ENCODE measurements around the gene SAP30BP. TPM values are rescaled to one million over a fixed set of nuclear protein-coding genes. Genes with fewer than 3 reads are reported as not detected.

SAP30BP gene
- total and polyA plus RNA-seq, 2 experiments from 2014 or later = 44.9 to 97.9 TPM

DNA sequence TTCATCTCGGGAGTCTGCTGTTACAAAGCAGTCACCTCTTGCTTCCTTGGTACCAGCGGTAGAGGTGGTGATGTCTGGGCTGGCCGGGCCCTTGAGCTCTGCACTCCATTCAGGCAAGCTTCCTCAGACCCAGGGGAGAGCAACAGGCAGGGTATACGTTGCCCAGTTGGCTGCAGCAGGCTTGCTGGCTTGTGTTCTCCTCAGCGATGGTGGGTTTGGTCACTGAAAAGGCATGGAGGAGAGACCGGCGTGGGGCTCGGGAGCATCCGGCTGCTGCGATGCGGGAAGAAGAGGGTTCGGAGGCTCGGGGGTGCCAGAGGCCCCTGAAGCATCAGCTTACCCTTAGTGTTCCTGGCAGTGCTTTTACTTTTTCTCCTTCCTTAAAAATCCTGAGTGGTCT, 25.8 kb downstream of the SAP30BP start:
- Histone ChIP-seq H3K79me2 (replicated peaks; ENCODE audit: insufficient read depth) (peaks cover 39% of the 10 kb centered on the region), H3K4me2 (no peak overlapping the region), H4K20me1 (replicated peaks; ENCODE audit: insufficient read depth) (peaks cover 10% of the 10 kb centered on the region), H3K9me2 (ENCODE audit: insufficient read depth) (no peaks in the 10 kb centered on the region), H3K4me3 (no peak overlapping the region), H3F3A (replicated peaks; ENCODE audit: low read depth) (no peaks in the 10 kb centered on the region), H3K27ac (ENCODE audit: low read depth) (no peak overlapping the region), H3K36me3 (ENCODE audit: insufficient read depth) (no peaks in the 10 kb centered on the region; the same call in 1 of the 2 replicates), H3K4me1 (ENCODE audit: insufficient read depth) (no peaks in the 10 kb centered on the region), H2AFZ (no peak overlapping the region), H3K27me3 (ENCODE audit: insufficient read depth) (no peaks in the 10 kb centered on the region)
- TF ChIP-seq, protein P1, sequence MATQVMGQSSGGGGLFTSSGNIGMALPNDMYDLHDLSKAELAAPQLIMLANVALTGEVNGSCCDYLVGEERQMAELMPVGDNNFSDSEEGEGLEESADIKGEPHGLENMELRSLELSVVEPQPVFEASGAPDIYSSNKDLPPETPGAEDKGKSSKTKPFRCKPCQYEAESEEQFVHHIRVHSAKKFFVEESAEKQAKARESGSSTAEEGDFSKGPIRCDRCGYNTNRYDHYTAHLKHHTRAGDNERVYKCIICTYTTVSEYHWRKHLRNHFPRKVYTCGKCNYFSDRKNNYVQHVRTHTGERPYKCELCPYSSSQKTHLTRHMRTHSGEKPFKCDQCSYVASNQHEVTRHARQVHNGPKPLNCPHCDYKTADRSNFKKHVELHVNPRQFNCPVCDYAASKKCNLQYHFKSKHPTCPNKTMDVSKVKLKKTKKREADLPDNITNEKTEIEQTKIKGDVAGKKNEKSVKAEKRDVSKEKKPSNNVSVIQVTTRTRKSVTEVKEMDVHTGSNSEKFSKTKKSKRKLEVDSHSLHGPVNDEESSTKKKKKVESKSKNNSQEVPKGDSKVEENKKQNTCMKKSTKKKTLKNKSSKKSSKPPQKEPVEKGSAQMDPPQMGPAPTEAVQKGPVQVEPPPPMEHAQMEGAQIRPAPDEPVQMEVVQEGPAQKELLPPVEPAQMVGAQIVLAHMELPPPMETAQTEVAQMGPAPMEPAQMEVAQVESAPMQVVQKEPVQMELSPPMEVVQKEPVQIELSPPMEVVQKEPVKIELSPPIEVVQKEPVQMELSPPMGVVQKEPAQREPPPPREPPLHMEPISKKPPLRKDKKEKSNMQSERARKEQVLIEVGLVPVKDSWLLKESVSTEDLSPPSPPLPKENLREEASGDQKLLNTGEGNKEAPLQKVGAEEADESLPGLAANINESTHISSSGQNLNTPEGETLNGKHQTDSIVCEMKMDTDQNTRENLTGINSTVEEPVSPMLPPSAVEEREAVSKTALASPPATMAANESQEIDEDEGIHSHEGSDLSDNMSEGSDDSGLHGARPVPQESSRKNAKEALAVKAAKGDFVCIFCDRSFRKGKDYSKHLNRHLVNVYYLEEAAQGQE (IDR thresholded peaks at IDR 0.05; ENCODE audit: unreplicated experiment) = no peak
- no peak for TF ChIP-seq ZNF114 (CRISPR knock-in tag; IDR thresholded peaks at IDR 0.05)
- TF ChIP-seq, protein P2, sequence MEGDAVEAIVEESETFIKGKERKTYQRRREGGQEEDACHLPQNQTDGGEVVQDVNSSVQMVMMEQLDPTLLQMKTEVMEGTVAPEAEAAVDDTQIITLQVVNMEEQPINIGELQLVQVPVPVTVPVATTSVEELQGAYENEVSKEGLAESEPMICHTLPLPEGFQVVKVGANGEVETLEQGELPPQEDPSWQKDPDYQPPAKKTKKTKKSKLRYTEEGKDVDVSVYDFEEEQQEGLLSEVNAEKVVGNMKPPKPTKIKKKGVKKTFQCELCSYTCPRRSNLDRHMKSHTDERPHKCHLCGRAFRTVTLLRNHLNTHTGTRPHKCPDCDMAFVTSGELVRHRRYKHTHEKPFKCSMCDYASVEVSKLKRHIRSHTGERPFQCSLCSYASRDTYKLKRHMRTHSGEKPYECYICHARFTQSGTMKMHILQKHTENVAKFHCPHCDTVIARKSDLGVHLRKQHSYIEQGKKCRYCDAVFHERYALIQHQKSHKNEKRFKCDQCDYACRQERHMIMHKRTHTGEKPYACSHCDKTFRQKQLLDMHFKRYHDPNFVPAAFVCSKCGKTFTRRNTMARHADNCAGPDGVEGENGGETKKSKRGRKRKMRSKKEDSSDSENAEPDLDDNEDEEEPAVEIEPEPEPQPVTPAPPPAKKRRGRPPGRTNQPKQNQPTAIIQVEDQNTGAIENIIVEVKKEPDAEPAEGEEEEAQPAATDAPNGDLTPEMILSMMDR (conservative IDR thresholded peaks at IDR 0.05; ENCODE audit: low read depth in 2 of 2) = no peak
- Mint-ChIP-seq H3K4me1 (peaks cover 24% of the 10 kb centered on the region), H3K9me3 (no peaks in the 10 kb centered on the region), H3K27me3 (ENCODE audit: insufficient read depth, low read depth, poor library complexity) (peaks cover 18% of the 10 kb centered on the region), H3K36me3 (ENCODE audit: low read depth) (peaks cover 21% of the 10 kb centered on the region), H3K4me3 (no peak overlapping the region), H3K27ac (no peak overlapping the region)
- DNase-seq (ENCODE audit: low spot score) = no peak
- ATAC-seq = no peak

DNA sequence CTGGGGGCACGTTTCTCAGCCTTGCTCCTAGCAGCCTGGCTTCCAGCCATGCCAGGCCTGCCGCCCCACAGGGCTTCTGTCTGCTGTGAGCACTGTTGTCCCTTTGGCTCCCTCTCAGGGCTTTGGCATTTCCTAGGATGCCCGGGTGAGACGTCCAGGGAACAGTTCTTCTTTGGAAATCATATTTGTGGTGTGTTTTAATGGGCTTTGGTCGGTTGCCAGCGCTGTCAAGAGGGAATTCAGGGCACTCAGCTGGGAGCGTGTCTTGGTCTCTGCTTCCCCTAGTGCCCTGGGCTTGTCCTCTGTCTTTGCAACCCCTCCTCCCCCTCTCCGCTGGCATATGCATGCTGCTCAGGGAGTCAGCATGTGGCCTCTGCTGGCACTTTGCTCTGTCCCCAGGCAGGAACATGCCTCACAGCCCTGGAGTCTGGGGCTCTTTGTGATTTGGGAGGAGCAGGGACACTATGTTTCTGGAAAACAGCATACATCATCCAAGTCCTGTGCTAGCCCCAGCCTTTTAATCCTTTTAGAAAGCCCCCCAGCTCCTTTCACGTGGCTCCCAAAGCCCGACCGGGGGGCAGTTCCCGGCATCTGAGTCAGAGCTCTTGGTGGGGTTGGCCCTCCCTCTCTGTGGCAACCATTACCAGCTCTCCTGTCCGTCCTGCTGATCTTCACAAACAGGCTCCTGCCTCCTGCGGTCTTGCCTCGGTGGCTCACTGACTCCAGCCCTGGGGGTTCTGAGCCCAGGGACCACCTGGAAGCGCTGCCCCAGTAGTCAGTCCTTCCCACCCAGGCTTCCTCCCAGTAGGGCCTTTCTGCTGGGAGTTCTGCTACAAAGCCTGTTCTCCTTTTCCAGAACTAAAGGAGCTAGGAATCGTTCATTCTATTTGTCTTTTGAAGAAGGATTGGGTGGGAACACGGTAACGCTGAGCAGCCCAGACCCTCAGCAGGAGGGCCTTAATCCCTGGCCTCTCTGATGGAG, 26.7 kb downstream of the SAP30BP start:
- H3K36me3 ChIP-seq (ENCODE audit: insufficient read depth) = no peaks in the 10 kb centered on the region; the same call in 1 of the 2 replicates
- no peak overlapping the region for H2AFZ ChIP-seq
- no peaks in the 10 kb centered on the region for H3K9me3 Mint-ChIP-seq
- peaks cover 22% of the 10 kb centered on the region for H3K36me3 Mint-ChIP-seq (ENCODE audit: low read depth)
- H3K27me3 Mint-ChIP-seq (ENCODE audit: insufficient read depth, low read depth, poor library complexity) = peaks cover 18% of the 10 kb centered on the region
- H3K27me3 ChIP-seq (ENCODE audit: insufficient read depth) = no peaks in the 10 kb centered on the region
- H3K4me3 Mint-ChIP-seq = no peak overlapping the region
- H3K79me2 ChIP-seq (replicated peaks; ENCODE audit: insufficient read depth) = peaks cover 31% of the 10 kb centered on the region
- H3K4me1 Mint-ChIP-seq = peaks cover 24% of the 10 kb centered on the region
- no peak overlapping the region for H3K4me3 ChIP-seq
- no peak overlapping the region for H3K27ac ChIP-seq (ENCODE audit: low read depth)
- no peaks in the 10 kb centered on the region for H3F3A ChIP-seq (replicated peaks; ENCODE audit: low read depth)
- no peaks in the 10 kb centered on the region for H3K4me1 ChIP-seq (ENCODE audit: insufficient read depth)
- peak overlapping the region; percentile 74 for H3K27ac Mint-ChIP-seq
- no peaks in the 10 kb centered on the region for H3K9me2 ChIP-seq (ENCODE audit: insufficient read depth)
- ATAC-seq = peak; percentile 78
- DNase-seq (ENCODE audit: low spot score) = peak; percentile 15
- peaks cover 8% of the 10 kb centered on the region for H4K20me1 ChIP-seq (replicated peaks; ENCODE audit: insufficient read depth)
- H3K4me2 ChIP-seq = no peak overlapping the region
- TF ChIP-seq JUNB (IDR thresholded peaks at IDR 0.05; ENCODE audit: unreplicated experiment) (no peak), POLR2AphosphoS5 (IDR thresholded peaks at IDR 0.05; ENCODE audit: low read depth) (no peak), EZH2 (IDR thresholded peaks at IDR 0.05; ENCODE audit: low read depth, unreplicated experiment) (no peak), CREB1 (CRISPR knock-in tag; IDR thresholded peaks at IDR 0.05; ENCODE audit: low read depth) (no peak), STAT1 (IDR thresholded peaks at IDR 0.05; ENCODE audit: unreplicated experiment) (no peak), EZH2phosphoT487 (IDR thresholded peaks at IDR 0.05; ENCODE audit: unreplicated experiment) (no peak), NANOG (IDR thresholded peaks at IDR 0.05; ENCODE audit: borderline replicate concordance) (no peak)
- TF ChIP-seq, protein P2 (conservative IDR thresholded peaks at IDR 0.05; ENCODE audit: low read depth in 2 of 2) = no peak
- TF ChIP-seq, protein P3, sequence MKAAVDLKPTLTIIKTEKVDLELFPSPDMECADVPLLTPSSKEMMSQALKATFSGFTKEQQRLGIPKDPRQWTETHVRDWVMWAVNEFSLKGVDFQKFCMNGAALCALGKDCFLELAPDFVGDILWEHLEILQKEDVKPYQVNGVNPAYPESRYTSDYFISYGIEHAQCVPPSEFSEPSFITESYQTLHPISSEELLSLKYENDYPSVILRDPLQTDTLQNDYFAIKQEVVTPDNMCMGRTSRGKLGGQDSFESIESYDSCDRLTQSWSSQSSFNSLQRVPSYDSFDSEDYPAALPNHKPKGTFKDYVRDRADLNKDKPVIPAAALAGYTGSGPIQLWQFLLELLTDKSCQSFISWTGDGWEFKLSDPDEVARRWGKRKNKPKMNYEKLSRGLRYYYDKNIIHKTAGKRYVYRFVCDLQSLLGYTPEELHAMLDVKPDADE (IDR thresholded peaks at IDR 0.05) = no peak

Data from GM23338 (cell line).